ENCODE results near the gene MAGI2.

MAGI2 gene

GRCh38 chr7:78118470-78118869, 1335.0 kb downstream of the MAGI2 start:
- Histone ChIP-seq H3K4me3 (ENCODE audit: low read length) (no peak overlapping the region), H3K27me3 (ENCODE audit: control insufficient read depth, insufficient read depth, low read length) (no peaks in the 10 kb centered on the region), H3K9ac (ENCODE audit: low read length) (no peak overlapping the region), H3K27ac (ENCODE audit: low read length) (no peak overlapping the region), H3K36me3 (ENCODE audit: control insufficient read depth, low read depth, low read length) (no peaks in the 10 kb centered on the region), H3K9me3 (ENCODE audit: control insufficient read depth, low read depth, low read length) (no peaks in the 10 kb centered on the region), H3K4me1 (ENCODE audit: control insufficient read depth, low read depth, low read length) (peaks cover 13% of the 10 kb centered on the region)

GRCh38 chr7:78115876-78116275, 1337.6 kb downstream of the MAGI2 start:
- Histone ChIP-seq H3K27ac (ENCODE audit: low read length) (no peak overlapping the region), H3K4me3 (ENCODE audit: low read length) (no peak overlapping the region), H3K9me3 (ENCODE audit: control insufficient read depth, low read depth, low read length) (no peaks in the 10 kb centered on the region), H3K4me1 (ENCODE audit: control insufficient read depth, low read depth, low read length) (peaks cover 23% of the 10 kb centered on the region), H3K9ac (ENCODE audit: low read length) (no peak overlapping the region), H3K36me3 (ENCODE audit: control insufficient read depth, low read depth, low read length) (no peaks in the 10 kb centered on the region), H3K27me3 (ENCODE audit: control insufficient read depth, insufficient read depth, low read length) (no peaks in the 10 kb centered on the region)

- H3K4me1 ChIP-seq (ENCODE audit: control insufficient read depth, low read depth, low read length), result peaks cover 32% of the 10 kb centered on the region
- no peak overlapping the region for H3K4me3 ChIP-seq (ENCODE audit: low read length)
- H3K36me3 ChIP-seq (ENCODE audit: control insufficient read depth, low read depth, low read length), result no peaks in the 10 kb centered on the region
- no peaks in the 10 kb centered on the region for H3K9me3 ChIP-seq (ENCODE audit: control insufficient read depth, low read depth, low read length)
- H3K9ac ChIP-seq (ENCODE audit: low read length), result no peak overlapping the region
- no peaks in the 10 kb centered on the region for H3K27me3 ChIP-seq (ENCODE audit: control insufficient read depth, insufficient read depth, low read length)
- H3K27ac ChIP-seq (ENCODE audit: low read length), result no peak overlapping the region
Measured at GRCh38 chr7:78114993-78115392, 1338.5 kb downstream of the MAGI2 start.

GRCh38 chr7:78112488-78112887, 1341.0 kb downstream of the MAGI2 start:
- no peak overlapping the region for H3K27ac ChIP-seq (ENCODE audit: low read length)
- peaks cover 21% of the 10 kb centered on the region for H3K4me1 ChIP-seq (ENCODE audit: control insufficient read depth, low read depth, low read length)
- no peak overlapping the region for H3K4me3 ChIP-seq (ENCODE audit: low read length)
- no peaks in the 10 kb centered on the region for H3K36me3 ChIP-seq (ENCODE audit: control insufficient read depth, low read depth, low read length)
- no peaks in the 10 kb centered on the region for H3K9me3 ChIP-seq (ENCODE audit: control insufficient read depth, low read depth, low read length)
- H3K9ac ChIP-seq (ENCODE audit: low read length), result no peak overlapping the region
- H3K27me3 ChIP-seq (ENCODE audit: control insufficient read depth, insufficient read depth, low read length), result no peaks in the 10 kb centered on the region

- Histone ChIP-seq H3K4me1 (ENCODE audit: control insufficient read depth, low read depth, low read length) (peaks cover 21% of the 10 kb centered on the region), H3K9me3 (ENCODE audit: control insufficient read depth, low read depth, low read length) (no peaks in the 10 kb centered on the region), H3K36me3 (ENCODE audit: control insufficient read depth, low read depth, low read length) (no peaks in the 10 kb centered on the region), H3K27me3 (ENCODE audit: control insufficient read depth, insufficient read depth, low read length) (no peaks in the 10 kb centered on the region), H3K9ac (ENCODE audit: low read length) (no peak overlapping the region), H3K4me3 (ENCODE audit: low read length) (no peak overlapping the region), H3K27ac (ENCODE audit: low read length) (no peak overlapping the region)
Measured at GRCh38 chr7:78111386-78111785, 1342.1 kb downstream of the MAGI2 start.

GRCh38 chr7:78103475-78103874, 1350.0 kb downstream of the MAGI2 start:
- no peak overlapping the region for H3K9ac ChIP-seq (ENCODE audit: low read length)
- H3K9me3 ChIP-seq (ENCODE audit: control insufficient read depth, low read depth, low read length), result no peaks in the 10 kb centered on the region
- no peaks in the 10 kb centered on the region for H3K36me3 ChIP-seq (ENCODE audit: control insufficient read depth, low read depth, low read length)
- no peaks in the 10 kb centered on the region for H3K4me1 ChIP-seq (ENCODE audit: control insufficient read depth, low read depth, low read length)
- no peaks in the 10 kb centered on the region for H3K27me3 ChIP-seq (ENCODE audit: control insufficient read depth, insufficient read depth, low read length)
- H3K4me3 ChIP-seq (ENCODE audit: low read length), result no peak overlapping the region
- no peak overlapping the region for H3K27ac ChIP-seq (ENCODE audit: low read length)

GRCh38 chr7:78101076-78101475, 1352.4 kb downstream of the MAGI2 start:
- Histone ChIP-seq H3K4me1 (ENCODE audit: control insufficient read depth, low read depth, low read length) (no peaks in the 10 kb centered on the region), H3K36me3 (ENCODE audit: control insufficient read depth, low read depth, low read length) (no peaks in the 10 kb centered on the region), H3K9ac (ENCODE audit: low read length) (no peak overlapping the region), H3K27me3 (ENCODE audit: control insufficient read depth, insufficient read depth, low read length) (no peaks in the 10 kb centered on the region), H3K4me3 (ENCODE audit: low read length) (no peak overlapping the region), H3K9me3 (ENCODE audit: control insufficient read depth, low read depth, low read length) (no peaks in the 10 kb centered on the region), H3K27ac (ENCODE audit: low read length) (no peak overlapping the region)

- Histone ChIP-seq H3K27me3 (ENCODE audit: control insufficient read depth, insufficient read depth, low read length) (no peaks in the 10 kb centered on the region), H3K9ac (ENCODE audit: low read length) (no peak overlapping the region), H3K9me3 (ENCODE audit: control insufficient read depth, low read depth, low read length) (no peaks in the 10 kb centered on the region), H3K4me3 (ENCODE audit: low read length) (no peak overlapping the region), H3K27ac (ENCODE audit: low read length) (no peak overlapping the region), H3K4me1 (ENCODE audit: control insufficient read depth, low read depth, low read length) (no peaks in the 10 kb centered on the region), H3K36me3 (ENCODE audit: control insufficient read depth, low read depth, low read length) (no peaks in the 10 kb centered on the region)
Measured at GRCh38 chr7:78099715-78100394, 1353.6 kb downstream of the MAGI2 start.

- no peak overlapping the region for H3K27ac ChIP-seq (ENCODE audit: low read length)
- H3K9ac ChIP-seq (ENCODE audit: low read length), result no peak overlapping the region
- no peaks in the 10 kb centered on the region for H3K27me3 ChIP-seq (ENCODE audit: control insufficient read depth, insufficient read depth, low read length)
- H3K4me1 ChIP-seq (ENCODE audit: control insufficient read depth, low read depth, low read length), result no peaks in the 10 kb centered on the region
- no peaks in the 10 kb centered on the region for H3K9me3 ChIP-seq (ENCODE audit: control insufficient read depth, low read depth, low read length)
- no peaks in the 10 kb centered on the region for H3K36me3 ChIP-seq (ENCODE audit: control insufficient read depth, low read depth, low read length)
- H3K4me3 ChIP-seq (ENCODE audit: low read length), result no peak overlapping the region
Measured at GRCh38 chr7:78095549-78095948, 1357.9 kb downstream of the MAGI2 start.

GRCh38 chr7:78092331-78092730, 1361.1 kb downstream of the MAGI2 start:
- Histone ChIP-seq H3K9ac (ENCODE audit: low read length) (no peak overlapping the region), H3K27ac (ENCODE audit: low read length) (no peak overlapping the region), H3K9me3 (ENCODE audit: control insufficient read depth, low read depth, low read length) (no peaks in the 10 kb centered on the region), H3K36me3 (ENCODE audit: control insufficient read depth, low read depth, low read length) (no peaks in the 10 kb centered on the region), H3K27me3 (ENCODE audit: control insufficient read depth, insufficient read depth, low read length) (no peaks in the 10 kb centered on the region), H3K4me1 (ENCODE audit: control insufficient read depth, low read depth, low read length) (no peaks in the 10 kb centered on the region), H3K4me3 (ENCODE audit: low read length) (no peak overlapping the region)

GRCh38 chr7:78090616-78091015, 1362.9 kb downstream of the MAGI2 start:
- Histone ChIP-seq H3K9ac (ENCODE audit: low read length) (no peak overlapping the region), H3K36me3 (ENCODE audit: control insufficient read depth, low read depth, low read length) (no peaks in the 10 kb centered on the region), H3K4me3 (ENCODE audit: low read length) (no peak overlapping the region), H3K4me1 (ENCODE audit: control insufficient read depth, low read depth, low read length) (no peaks in the 10 kb centered on the region), H3K9me3 (ENCODE audit: control insufficient read depth, low read depth, low read length) (no peaks in the 10 kb centered on the region), H3K27ac (ENCODE audit: low read length) (no peak overlapping the region), H3K27me3 (ENCODE audit: control insufficient read depth, insufficient read depth, low read length) (no peaks in the 10 kb centered on the region)

GRCh38 chr7:78083476-78084120, 1369.9 kb downstream of the MAGI2 start:
- H3K4me3 ChIP-seq (ENCODE audit: low read length), result no peak overlapping the region
- peaks cover 36% of the 10 kb centered on the region for H3K27me3 ChIP-seq (ENCODE audit: control insufficient read depth, insufficient read depth, low read length)
- H3K9me3 ChIP-seq (ENCODE audit: control insufficient read depth, low read depth, low read length), result no peaks in the 10 kb centered on the region
- no peak overlapping the region for H3K9ac ChIP-seq (ENCODE audit: low read length)
- peaks cover 7% of the 10 kb centered on the region for H3K4me1 ChIP-seq (ENCODE audit: control insufficient read depth, low read depth, low read length)
- H3K27ac ChIP-seq (ENCODE audit: low read length), result no peak overlapping the region
- no peaks in the 10 kb centered on the region for H3K36me3 ChIP-seq (ENCODE audit: control insufficient read depth, low read depth, low read length)

Measured in iPS-18a (cell line).